OCI-LY1 (cell line): ENCODE results near the gene NR2C1.

Source experiments
- CTCF ChIP-seq: fragments of 200-600 bp; sonication (generic), shearing (Covaris generic); IDR thresholded peaks from 2 replicates; pipeline ENCODE4 v1.5.1; 2017; ENCODE audit warnings: mild to moderate bottlenecking, antibody characterized with exemption, low read length, moderate library complexity, mixed read lengths
- EZH2 ChIP-seq: fragments of 200-600 bp; sonication (generic), shearing (Covaris generic); IDR thresholded peaks from 2 replicates; pipeline ENCODE4 v1.8.0; 2017; ENCODE audit warnings: borderline replicate concordance, mixed run types, mild to moderate bottlenecking, antibody characterized with exemption, low read length, moderate library complexity, mixed read lengths

GRCh38 chr12:95102916-95103671 is 29.7 kb upstream of the NR2C1 start:
- TF ChIP-seq EZH2 (no peak), CTCF (no peak)
